Measurements from ENCODE around the gene PCDHB14.
"Not testable (repeated sequence)": the region's sequence is repeated elsewhere in the genome, so short reads cannot be mapped to it uniquely, and the experiment has no call there.

Gene PCDHB14

DNA sequence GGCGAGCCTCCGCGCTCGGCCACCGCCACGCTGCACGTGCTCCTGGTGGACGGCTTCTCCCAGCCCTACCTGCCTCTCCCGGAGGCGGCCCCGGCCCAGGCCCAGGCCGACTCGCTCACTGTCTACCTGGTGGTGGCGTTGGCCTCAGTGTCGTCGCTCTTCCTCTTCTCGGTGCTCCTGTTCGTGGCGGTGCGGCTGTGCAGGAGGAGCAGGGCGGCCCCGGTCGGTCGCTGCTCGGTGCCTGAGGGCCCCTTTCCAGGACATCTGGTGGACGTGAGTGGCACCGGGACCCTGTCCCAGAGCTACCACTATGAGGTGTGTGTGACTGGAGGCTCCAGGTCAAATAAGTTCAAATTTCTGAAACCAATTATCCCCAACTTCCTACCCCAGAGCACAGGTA, 12.3 kb upstream of the PCDHB14 start:
- DNase-seq = not testable (repeated sequence)

DNA sequence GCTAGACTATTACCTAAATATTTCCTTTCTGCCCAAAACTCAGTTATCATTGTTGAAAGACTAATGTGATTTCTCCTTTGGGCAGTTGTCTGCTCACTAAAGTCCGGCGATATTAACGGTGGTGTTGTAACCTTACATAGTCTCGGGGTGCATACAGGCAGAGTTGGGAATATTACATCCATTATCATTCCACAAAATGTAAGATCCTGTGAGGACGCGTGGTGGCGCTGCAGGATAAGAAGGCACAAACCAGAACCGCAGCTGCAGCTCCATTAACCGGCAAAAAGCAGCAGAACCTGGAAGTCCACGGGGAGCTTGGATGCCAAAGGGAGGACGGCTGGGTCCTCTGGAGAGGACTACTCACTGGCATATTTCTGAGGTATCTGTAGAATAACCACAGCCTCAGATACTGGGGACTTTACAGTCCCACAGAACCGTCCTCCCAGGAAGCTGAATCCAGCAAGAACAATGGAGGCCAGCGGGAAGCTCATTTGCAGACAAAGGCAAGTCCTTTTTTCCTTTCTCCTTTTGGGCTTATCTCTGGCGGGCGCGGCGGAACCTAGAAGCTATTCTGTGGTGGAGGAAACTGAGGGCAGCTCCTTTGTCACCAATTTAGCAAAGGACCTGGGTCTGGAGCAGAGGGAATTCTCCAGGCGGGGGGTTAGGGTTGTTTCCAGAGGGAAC, 9.3 kb upstream of the PCDHB14 start, which contains the start of gene PCDHB13:
Gene PCDHB13 (plus strand): TSS at position 264 of the 684 bp plus-strand sequence. CDS start 205 bp downstream, at position 469.
- peak in 1 of 2 experiments; percentile 18 for DNase-seq

DNA sequence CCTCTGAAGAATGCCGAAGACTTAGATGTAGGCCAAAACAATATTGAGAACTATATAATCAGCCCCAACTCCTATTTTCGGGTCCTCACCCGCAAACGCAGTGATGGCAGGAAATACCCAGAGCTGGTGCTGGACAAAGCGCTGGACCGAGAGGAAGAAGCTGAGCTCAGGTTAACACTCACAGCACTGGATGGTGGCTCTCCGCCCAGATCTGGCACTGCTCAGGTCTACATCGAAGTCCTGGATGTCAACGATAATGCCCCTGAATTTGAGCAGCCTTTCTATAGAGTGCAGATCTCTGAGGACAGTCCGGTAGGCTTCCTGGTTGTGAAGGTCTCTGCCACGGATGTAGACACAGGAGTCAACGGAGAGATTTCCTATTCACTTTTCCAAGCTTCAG, 8.6 kb upstream of the PCDHB14 start:
- DNase-seq = not testable (repeated sequence)

DNA sequence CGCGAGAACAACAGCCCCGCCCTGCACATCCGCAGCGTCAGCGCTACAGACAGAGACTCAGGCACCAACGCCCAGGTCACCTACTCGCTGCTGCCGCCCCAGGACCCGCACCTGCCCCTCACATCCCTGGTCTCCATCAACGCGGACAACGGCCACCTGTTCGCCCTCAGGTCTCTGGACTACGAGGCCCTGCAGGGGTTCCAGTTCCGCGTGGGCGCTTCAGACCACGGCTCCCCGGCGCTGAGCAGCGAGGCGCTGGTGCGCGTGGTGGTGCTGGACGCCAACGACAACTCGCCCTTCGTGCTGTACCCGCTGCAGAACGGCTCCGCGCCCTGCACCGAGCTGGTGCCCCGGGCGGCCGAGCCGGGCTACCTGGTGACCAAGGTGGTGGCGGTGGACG, 7.6 kb upstream of the PCDHB14 start:
- not testable (repeated sequence) for DNase-seq

DNA sequence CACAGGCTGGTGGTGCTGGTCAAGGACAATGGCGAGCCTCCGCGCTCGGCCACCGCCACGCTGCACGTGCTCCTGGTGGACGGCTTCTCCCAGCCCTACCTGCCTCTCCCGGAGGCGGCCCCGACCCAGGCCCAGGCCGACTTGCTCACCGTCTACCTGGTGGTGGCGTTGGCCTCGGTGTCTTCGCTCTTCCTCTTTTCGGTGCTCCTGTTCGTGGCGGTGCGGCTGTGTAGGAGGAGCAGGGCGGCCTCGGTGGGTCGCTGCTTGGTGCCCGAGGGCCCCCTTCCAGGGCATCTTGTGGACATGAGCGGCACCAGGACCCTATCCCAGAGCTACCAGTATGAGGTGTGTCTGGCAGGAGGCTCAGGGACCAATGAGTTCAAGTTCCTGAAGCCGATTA, 7.1 kb upstream of the PCDHB14 start:
- DNase-seq = not testable (repeated sequence)

DNA sequence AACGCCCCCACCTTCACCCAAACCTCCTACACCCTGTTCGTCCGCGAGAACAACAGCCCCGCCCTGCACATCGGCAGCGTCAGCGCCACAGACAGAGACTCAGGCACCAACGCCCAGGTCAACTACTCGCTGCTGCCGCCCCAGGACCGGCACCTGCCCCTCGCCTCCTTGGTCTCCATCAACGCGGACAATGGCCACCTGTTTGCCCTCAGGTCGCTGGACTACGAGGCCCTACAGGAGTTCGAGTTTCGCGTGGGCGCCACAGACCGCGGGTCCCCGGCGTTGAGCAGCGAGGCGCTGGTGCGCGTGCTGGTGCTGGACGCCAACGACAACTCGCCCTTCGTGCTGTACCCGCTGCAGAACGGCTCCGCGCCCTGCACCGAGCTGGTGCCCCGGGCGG, 1.7 kb downstream of the PCDHB14 start:
- DNase-seq = not testable (repeated sequence)

DNA sequence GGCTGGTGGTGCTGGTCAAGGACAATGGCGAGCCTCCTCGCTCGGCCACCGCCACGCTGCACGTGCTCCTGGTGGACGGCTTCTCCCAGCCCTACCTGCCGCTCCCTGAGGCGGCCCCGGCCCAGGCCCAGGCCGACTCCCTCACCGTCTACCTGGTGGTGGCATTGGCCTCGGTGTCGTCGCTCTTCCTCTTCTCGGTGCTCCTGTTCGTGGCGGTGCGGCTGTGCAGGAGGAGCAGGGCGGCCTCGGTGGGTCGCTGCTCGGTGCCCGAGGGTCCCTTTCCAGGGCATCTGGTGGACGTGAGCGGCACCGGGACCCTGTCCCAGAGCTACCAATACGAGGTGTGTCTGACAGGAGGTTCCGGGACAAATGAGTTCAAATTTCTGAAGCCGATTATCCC, 2.3 kb downstream of the PCDHB14 start:
- DNase-seq = not testable (repeated sequence)

DNA sequence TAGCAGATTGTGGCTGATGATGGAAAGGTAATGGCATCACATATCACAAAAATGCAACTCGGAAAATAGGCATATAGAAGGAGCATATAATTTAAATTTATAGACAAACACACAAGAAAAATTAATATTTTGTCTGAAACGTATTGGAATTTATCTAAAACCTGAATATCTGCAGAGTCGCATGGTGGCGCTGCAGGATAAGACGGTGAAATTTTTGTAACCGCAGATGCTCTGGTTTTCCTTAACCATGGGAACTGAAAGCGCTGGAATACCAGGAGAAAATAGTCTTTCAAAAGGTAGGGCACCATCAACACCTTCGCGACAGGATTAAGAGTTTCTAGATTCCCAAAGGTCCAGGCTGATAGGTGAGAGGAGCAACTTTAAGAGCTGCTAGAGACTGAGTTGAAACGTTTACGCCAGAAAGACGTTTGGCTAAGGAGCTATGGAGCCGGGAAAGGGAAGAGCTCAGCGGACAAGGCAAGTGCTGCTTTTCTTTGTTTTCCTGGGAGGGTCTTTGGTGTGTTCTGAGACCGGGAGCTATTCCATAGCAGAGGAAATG, 11.0 kb downstream of the PCDHB14 start:
- DNase-seq = no peak

DNA sequence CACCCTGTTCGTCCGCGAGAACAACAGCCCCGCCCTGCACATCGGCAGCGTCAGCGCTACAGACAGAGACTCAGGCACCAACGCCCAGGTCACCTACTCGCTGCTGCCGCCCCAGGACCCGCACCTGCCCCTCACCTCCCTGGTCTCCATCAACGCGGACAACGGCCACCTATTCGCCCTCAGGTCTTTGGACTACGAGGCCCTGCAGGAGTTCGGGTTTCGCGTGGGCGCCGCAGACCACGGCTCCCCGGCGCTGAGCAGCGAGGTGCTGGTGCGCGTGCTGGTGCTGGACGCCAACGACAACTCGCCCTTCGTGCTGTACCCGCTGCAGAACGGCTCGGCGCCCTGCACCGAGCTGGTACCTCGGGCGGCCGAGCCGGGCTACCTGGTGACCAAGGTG, 12.8 kb downstream of the PCDHB14 start:
- DNase-seq = not testable (repeated sequence)

DNA sequence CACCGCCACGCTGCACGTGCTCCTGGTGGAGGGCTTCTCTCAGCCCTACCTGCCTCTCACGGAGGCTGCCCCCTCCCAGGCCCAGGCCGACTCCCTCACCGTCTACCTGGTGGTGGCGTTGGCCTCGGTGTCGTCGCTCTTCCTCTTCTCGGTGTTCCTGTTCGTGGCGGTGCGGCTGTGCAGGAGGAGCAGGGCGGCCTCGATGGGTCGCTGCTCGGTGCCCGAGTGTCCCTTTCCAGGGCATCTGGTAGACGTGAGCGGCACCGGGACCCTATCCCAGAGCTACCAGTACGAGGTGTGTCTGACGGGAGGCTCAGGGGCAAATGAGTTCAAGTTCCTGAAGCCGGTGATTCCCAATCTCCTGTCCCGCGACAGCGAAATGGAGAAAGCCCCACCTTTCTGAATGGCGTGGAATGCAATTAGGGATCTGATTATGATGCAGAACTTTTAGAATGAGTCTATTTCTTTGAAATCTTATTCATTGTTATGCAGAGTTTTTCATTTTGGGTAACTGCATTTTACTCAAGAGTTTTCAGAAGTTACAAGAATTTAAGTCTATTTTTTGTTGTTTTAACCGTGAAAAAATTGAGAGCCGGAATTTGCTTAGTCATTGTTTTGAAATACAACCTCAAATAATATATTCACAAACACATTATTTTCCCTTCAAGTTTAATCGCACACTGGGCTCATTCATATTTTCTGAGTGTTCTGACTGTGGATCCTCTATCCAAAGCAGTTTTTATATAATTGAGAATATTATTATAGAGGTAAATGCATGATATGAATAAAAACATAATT, 13.6 kb downstream of the PCDHB14 start:
- no peak for DNase-seq

DNA sequence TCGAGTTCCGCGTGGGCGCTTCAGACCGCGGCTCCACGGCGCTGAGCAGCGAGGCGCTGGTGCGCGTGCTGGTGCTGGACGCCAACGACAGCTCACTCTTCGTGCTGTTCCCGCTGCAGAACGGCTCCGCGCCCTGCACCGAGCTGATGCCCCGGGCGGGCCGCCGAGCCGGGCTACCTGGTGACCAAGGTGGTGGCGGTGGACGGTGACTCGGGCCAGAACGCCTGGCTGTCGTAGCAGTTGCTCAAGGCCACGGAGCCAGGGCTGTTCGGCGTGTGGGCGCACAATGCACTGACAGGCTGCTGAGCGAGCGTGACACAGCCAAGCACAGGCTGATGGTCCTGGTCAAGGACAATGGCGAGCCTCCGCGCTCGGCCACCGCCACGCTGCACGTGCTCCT, 18.4 kb downstream of the PCDHB14 start:
- no peak for DNase-seq

DNA sequence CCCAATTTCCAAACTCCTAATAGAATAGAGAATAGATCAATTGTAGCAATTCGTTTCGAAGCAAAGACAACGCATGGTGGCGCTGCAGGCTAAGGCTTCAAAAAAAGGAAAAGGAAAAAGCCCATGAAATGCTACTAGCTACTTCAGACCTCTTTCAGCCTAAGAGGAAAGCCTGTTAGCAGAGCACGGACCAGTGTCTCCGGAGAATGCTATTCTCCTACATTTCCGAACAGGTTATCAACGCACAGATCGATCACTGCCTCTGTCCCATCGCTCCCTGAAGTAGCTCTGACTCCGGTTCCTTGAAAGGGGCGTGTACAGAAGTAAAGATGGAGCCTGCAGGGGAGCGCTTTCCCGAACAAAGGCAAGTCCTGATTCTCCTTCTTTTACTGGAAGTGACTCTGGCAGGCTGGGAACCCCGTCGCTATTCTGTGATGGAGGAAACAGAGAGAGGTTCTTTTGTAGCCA, 22.1 kb downstream of the PCDHB14 start, which contains the start of gene PCDHB15:
Gene PCDHB15 (plus strand): TSS at position 146 of the 468 bp plus-strand sequence. CDS start 184 bp downstream, at position 330.
- no peak for DNase-seq

DNA sequence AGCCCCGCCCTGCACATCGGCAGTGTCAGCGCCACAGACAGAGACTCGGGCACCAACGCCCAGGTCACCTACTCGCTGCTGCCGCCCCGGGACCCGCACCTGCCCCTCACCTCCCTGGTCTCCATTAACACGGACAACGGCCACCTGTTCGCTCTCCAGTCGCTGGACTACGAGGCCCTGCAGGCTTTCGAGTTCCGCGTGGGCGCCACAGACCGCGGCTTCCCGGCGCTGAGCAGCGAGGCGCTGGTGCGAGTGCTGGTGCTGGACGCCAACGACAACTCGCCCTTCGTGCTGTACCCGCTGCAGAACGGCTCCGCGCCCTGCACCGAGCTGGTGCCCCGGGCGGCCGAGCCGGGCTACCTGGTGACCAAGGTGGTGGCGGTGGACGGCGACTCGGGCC, 23.8 kb downstream of the PCDHB14 start:
- DNase-seq = not testable (repeated sequence)

DNA sequence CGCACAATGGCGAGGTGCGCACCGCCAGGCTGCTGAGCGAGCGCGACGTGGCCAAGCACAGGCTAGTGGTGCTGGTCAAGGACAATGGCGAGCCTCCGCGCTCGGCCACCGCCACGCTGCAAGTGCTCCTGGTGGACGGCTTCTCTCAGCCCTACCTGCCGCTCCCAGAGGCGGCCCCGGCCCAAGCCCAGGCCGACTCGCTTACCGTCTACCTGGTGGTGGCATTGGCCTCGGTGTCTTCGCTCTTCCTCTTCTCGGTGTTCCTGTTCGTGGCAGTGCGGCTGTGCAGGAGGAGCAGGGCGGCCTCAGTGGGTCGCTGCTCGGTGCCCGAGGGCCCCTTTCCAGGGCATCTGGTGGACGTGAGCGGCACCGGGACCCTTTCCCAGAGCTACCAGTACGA, 24.3 kb downstream of the PCDHB14 start:
- DNase-seq = not testable (repeated sequence)

DNA sequence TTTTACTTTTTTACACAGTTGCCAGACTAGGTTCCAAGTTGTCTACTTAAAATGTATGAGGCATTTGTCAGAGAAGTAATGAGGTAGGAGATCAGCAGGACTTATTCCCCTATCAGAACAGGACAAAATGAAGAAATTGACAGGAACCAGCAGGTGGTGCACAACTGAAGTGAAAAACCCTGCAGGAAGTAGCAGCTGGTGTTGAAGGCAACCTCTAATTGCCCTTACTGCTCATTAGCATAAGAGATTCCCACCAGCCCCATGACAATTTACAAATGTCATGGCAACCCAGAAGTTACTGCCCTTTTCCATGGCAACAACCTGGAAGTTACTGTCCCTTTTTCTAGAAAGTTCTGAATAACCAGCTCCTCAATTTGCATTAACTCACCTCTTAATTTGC, 27.4 kb downstream of the PCDHB14 start:
- DNase-seq = peak in 1 of 2 experiments; percentile 10

DNA sequence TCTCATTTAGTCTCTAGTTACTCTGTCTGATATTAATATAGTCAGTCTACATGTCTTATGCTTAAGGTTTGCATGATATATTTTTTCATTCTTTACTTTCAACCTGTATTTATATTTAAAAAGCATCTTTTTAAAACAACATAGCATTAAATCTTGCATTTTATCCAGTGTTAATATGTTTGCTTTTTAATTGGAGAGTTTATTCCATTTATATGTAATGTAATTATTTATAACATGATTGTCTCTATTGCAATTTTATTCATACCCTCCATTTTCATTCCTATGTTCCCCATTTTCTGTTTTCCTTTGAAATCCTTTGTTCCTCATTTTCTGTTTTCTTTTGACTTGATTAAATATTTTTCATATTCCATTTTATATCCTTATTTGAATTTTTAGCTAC, 35.3 kb downstream of the PCDHB14 start:
- DNase-seq = no peak

DNA sequence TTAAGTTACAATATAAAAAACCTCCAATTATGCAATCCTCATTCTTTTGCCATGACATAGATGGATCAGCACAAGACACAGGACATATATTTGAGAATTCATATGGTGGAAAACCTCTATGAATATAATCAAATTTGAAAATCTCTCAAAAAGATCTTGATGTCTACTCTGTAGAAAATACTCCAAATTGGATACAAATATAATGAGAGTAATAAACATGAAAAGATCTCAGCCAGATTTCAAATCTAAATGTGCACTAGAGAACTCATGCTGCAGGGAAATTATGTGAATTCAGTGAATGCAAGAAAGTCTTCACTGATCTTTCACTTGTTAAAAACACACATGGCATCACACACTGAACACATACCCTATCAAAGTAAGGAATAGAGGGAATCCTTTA, 35.8 kb downstream of the PCDHB14 start:
- DNase-seq = no peak

DNA sequence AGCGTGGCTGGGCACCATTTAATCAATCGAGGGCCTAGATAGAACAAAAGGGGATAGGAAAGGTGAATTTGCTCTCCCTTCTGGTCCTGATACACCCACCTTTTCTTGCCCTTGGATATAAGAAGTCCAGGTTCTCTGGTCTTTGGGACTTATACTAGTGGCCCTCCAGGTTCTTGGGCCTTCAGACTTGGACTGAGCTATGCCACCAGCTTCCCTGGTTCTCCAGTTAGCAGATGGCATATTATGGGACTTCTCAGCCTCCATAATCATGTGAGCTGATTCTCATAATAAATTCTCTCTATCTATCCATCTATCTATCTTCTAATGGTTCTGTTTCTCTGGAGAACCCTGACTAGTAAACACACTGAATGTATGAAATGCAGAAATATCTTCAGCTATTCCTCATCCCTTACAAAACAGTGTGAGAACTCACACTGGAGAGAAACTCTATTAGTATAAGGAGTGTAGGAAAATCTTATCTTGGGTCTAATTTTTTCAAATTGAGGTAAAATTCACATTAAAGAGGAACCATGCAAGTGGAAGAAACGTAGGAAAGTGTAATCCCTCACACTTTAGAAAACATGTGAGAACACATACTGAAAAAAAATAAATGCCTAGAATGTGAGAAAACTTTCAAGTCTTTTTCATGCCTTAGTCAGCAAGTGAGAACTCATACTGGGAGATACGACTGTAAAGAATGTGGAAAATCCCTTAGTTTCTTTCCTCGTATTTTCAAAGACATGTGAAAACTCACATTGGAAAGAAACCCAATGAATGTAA, 37.5 kb downstream of the PCDHB14 start:
- DNase-seq = peak in 1 of 2 experiments; percentile 3

DNA sequence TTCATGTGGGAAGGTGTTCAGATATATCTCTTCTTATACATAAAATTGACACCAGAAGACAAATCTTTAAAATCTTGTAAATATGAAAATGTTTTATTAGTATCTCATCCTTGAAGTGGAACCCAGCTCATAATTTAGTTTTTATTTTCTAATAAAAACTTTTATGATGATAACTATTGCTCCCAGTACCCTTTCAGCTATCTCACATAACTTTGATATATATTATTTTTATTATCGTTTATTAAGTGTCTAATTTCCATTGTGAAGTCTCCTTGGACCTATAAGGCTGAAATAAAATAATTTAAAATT, 38.0 kb downstream of the PCDHB14 start:
- DNase-seq = no peak

DNA sequence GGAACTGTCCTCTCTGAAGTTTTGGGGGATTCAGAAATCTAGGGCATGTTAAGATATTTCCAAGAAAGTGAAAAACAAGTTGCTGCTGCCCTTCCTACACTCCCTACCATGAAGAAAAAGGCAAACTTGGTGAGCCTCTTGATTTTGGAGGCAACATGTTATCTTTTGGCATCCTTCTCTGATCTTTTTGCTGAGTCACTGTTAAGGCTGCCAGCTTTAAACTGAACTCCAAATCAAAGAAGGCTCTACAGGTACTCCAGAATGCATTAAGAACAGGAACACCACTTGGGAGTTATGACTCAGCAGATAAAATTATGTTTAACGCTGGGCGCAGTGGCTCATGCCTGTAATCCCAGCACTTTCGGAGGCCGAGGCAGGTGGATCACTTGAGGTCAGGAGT, 46.1 kb downstream of the PCDHB14 start:
- no peak for DNase-seq

DNA sequence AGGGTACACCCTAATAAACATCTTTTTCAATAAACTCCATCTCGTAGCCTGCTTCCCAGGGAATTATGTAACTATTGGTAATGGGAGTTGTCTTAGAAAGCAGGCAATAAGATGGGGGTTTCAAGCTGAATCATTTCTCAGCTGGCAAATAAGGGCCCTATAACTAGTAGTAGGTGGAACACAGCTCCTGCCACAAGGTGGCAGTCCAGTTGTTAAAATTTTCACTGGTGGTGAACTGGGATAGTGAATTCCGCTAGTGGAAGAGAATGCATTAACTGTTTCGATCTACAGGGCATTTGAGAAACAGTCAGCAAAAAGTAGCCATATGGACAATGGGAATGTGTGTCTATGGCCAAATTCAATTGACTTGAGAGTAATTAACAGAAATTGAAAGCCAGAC, 49.8 kb downstream of the PCDHB14 start:
- peak in 1 of 2 experiments; percentile 4 for DNase-seq
